Endothelial cell of umbilical vein (primary cell): Measurements from ENCODE around the gene SRP68. TPM values are rescaled to one million over a fixed set of nuclear protein-coding genes. Genes with fewer than 3 reads are reported as not detected.

Experiments
- BruUV-seq: library from RNA; stranded (reverse); fragments of 400-500 nt; replicated peaks from 2 replicates; lab custom pipeline; 2021; lab: Mats Ljungman, UMichigan
- CTCF ChIA-PET: fragments of 300-600, 350-600 bp; sonication (Branson Sonifier 250); formaldehyde crosslinking; loops from one replicate; lab custom pipeline; 2021; ENCODE audit warnings: antibody characterized with exemption, inconsistent platforms; lab: Charles Lee
- POLR2A ChIA-PET: fragments of 300-600, 350-600 bp; sonication (Branson Sonifier 250); formaldehyde crosslinking; loops from one replicate; lab custom pipeline; 2021; ENCODE audit warnings: antibody characterized with exemption, inconsistent platforms; lab: Charles Lee
- DNase-seq: peaks from one replicate; pipeline ENCODE4 v3.0.0-alpha.2; 2011; ENCODE audit warnings: low read depth, low spot score
- FAIRE-seq: peaks from 2 replicates; lab custom pipeline; 2011; peaks lifted over from hg19 to GRCh38; lab: Jason Lieb, UNC
- H2AFZ ChIP-seq: 2 replicates; pipeline ENCODE4 v1.6.0; 2012; ENCODE audit warnings: low read depth, low read length, control low read depth, inconsistent platforms
- H3K27ac ChIP-seq: 2 replicates; pipeline ENCODE4 v1.5.1; 2011; ENCODE audit warnings: low read depth, mild to moderate bottlenecking, control low read depth, low read length, moderate library complexity; ENCODE audit not compliant: insufficient read depth
- H3K27me3 ChIP-seq, 2 experiments: 2 replicates each; pipeline versions ENCODE4 v1.6.0 to v1.6.1; 2011; ENCODE audit warnings: low read length in 2 of 2, mixed read lengths in 1 of 2; ENCODE audit not compliant: control insufficient read depth in 2 of 2, insufficient read depth in 2 of 2
- H3K36me3 ChIP-seq, 2 experiments: 2 replicates in 1 of 2; 3 replicates in 1 of 2; pipeline ENCODE4 v1.5.1; 2011; ENCODE audit warnings: low read length in 2 of 2, mild to moderate bottlenecking in 1 of 2, moderate library complexity in 1 of 2; ENCODE audit not compliant: control insufficient read depth in 2 of 2, insufficient read depth in 2 of 2; ENCODE audit errors: extremely low read depth in 1 of 2
- H3K4me1 ChIP-seq: 3 replicates; pipeline ENCODE4 v1.5.1; 2011; ENCODE audit warnings: mild to moderate bottlenecking, low read length; ENCODE audit not compliant: control insufficient read depth, insufficient read depth; ENCODE audit errors: extremely low read depth
- H3K4me2 ChIP-seq: 2 replicates; pipeline ENCODE4 v1.6.1; 2011; ENCODE audit warnings: low read length, control low read depth, mixed read lengths; ENCODE audit not compliant: insufficient read depth
- H3K4me3 ChIP-seq, 3 experiments: fragments of 200-600 bp in 1 of 3; sonication (generic), shearing (Covaris generic) in 1 of 3; replicated peaks in 1 of 3; 2 replicates each; pipeline ENCODE4 v1.5.1; 2011 to 2016; ENCODE audit warnings: control low read depth in 3 of 3, low read length in 3 of 3, mild to moderate bottlenecking in 2 of 3, inconsistent platforms in 1 of 3, low read depth in 1 of 3, moderate library complexity in 1 of 3; ENCODE audit not compliant: insufficient read depth in 1 of 3
- H3K79me2 ChIP-seq: 2 replicates; pipeline ENCODE4 v1.6.0; 2012; ENCODE audit warnings: low read length, inconsistent platforms; ENCODE audit not compliant: control insufficient read depth, insufficient read depth
- H3K9ac ChIP-seq: replicated peaks from 2 replicates; pipeline ENCODE3; 2011; ENCODE audit warnings: low read length, control low read depth; ENCODE audit not compliant: insufficient read depth; ENCODE audit errors: extremely low read depth
- H3K9me1 ChIP-seq: replicated peaks from 3 replicates; pipeline ENCODE4 v1.6.0; 2011; ENCODE audit warnings: mild to moderate bottlenecking, low read length; ENCODE audit not compliant: control insufficient read depth, insufficient read depth; ENCODE audit errors: extremely low read depth
- H3K9me3 ChIP-seq: replicated peaks from 2 replicates; pipeline ENCODE4 v1.5.1; 2012; ENCODE audit warnings: low read length, inconsistent platforms; ENCODE audit not compliant: control insufficient read depth, insufficient read depth
- H4K20me1 ChIP-seq: replicated peaks from 2 replicates; pipeline ENCODE3; 2011; ENCODE audit warnings: mild to moderate bottlenecking, low read length; ENCODE audit not compliant: control insufficient read depth, insufficient read depth; ENCODE audit errors: extremely low read depth
- CTCF ChIP-seq, 2 donors: IDR thresholded peaks; 1 replicate in 1 of 2; 2 replicates in 1 of 2; pipeline ENCODE4 v1.5.1; 2011; ENCODE audit warnings: low read length in 2 of 2, mild to moderate bottlenecking in 2 of 2, moderate library complexity in 2 of 2, control low read depth in 1 of 2, inconsistent platforms in 1 of 2, low read depth in 1 of 2; ENCODE audit not compliant: insufficient read depth in 1 of 2; ENCODE audit errors: extremely low read depth in 1 of 2
- EZH2 ChIP-seq: IDR thresholded peaks from 2 replicates; pipeline ENCODE4 v1.6.1; 2012; ENCODE audit warnings: borderline replicate concordance, low read depth, mild to moderate bottlenecking, moderate library complexity, low read length, inconsistent platforms; ENCODE audit not compliant: severe bottlenecking
- FOS ChIP-seq: IDR thresholded peaks from 2 replicates; pipeline ENCODE4 v1.6.1; 2011; ENCODE audit warnings: mild to moderate bottlenecking, low read length, moderate library complexity, borderline replicate concordance; ENCODE audit not compliant: insufficient read depth
- GATA2 ChIP-seq: IDR thresholded peaks from 2 replicates; pipeline ENCODE4 v1.7.0; 2011; ENCODE audit warnings: low read depth, mild to moderate bottlenecking, moderate library complexity, mixed read lengths, low read length; ENCODE audit not compliant: insufficient read length, insufficient read depth
- JUN ChIP-seq: IDR thresholded peaks from 2 replicates; pipeline ENCODE4 v1.6.1; 2011; ENCODE audit warnings: borderline replicate concordance, low read depth; ENCODE audit not compliant: insufficient read length, insufficient read depth
- MAX ChIP-seq: IDR thresholded peaks from 2 replicates; pipeline ENCODE4 v1.6.1; 2011; ENCODE audit not compliant: insufficient read depth, insufficient read length
- MYC ChIP-seq: IDR thresholded peaks from one replicate; pipeline ENCODE4 v1.6.1; 2011; ENCODE audit warnings: mild to moderate bottlenecking, low read depth, low read length
- POLR2A ChIP-seq: IDR thresholded peaks from 2 replicates; pipeline ENCODE4 v1.6.1; 2012; ENCODE audit warnings: low read depth, mild to moderate bottlenecking, control low read depth, low read length
- POLR2AphosphoS5 ChIP-seq: IDR thresholded peaks from 2 replicates; pipeline ENCODE4 v1.6.1; 2012; ENCODE audit warnings: low read depth, mild to moderate bottlenecking, control low read depth, low read length, moderate library complexity; ENCODE audit not compliant: insufficient read depth
- dilution Hi-C: fragments of 300-500 bp; cut with MboI; formaldehyde crosslinking; loops from one replicate; pipeline ENCODE4 v1.15.0; 2019; ENCODE audit warnings: low sequenced_read_pairs; ENCODE audit not compliant: extremely low pct_ligation_motif_present
- intact Hi-C: fragments of 100-400 bp; cut with micrococcal nuclease; formaldehyde crosslinking; loops from one replicate; pipeline ENCODE4 v1.10.0; 2022
- polyA plus RNA-seq, 4 experiments: library from polyadenylated mRNA; depleted of rRNA in 3 of 4; stranded (reverse) in 3 of 4; unstranded in 1 of 4; fragments of >200 nt; gene quantifications; 2 replicates each; pipeline versions ENCODE4 v1.2.1 to v1.2.3, GENCODE V29; 2011 to 2012; ENCODE audit warnings: missing spikeins in 1 of 4
- total RNA-seq: library from RNA; stranded (reverse); gene quantifications from 2 replicates; pipeline ENCODE4 v1.2.3, GENCODE V29; 2021

The SRP68 gene
- total and polyA plus RNA-seq, 2 donors (not counting 3 experiments of a cell fraction or from before 2014, with no cell fraction given): 64.6 to 81.7 TPM

DNA sequence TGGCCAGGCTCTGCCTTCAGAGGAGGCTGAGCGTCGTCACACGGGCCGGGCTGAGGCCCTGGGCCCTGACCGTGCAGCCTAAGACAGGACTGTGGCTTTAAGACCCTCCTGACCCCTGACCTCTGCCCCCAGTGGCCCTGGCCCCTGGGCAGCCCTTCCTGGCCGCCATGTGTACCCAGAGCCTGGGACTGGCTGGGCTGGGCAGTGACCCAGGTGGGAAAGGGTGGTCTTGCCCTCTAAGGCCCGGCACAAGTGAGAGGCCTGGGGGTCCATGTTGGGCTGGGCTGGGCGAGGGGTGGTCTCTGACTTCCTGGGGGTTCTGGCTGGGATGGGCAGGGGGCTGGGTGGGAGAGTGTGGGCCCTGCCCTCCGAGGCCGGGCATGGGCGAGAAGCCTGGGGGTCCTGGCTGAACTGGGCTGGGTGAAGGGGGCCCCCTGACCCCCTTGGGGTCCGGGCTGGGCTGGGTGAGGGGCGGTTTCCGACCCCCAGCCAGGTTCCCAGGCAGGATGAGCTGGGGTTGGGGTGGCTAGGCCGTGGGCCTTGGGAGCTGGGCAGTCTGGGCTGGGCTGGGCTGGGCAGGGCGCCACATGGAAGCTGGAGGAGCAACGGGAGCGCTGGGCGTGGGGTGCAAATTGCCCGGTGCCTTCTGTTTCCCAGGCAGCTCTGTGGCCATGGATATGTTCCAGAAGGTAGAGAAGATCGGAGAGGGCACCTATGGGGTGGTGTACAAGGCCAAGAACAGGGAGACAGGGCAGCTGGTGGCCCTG lies 71.4 kb downstream of the SRP68 start, which contains the start of gene CDK3:
Gene CDK3, plus strand, starts transcription at position 101 of the 767 bp plus-strand sequence. Its CDS starts 571 bp downstream, at position 672.
- no peak within 1 kb of the TSS for H3K4me2 ChIP-seq
- no peak within 1 kb of the TSS for H3K27ac ChIP-seq
- no peaks in the 10 kb centered on the region for H3K27me3 ChIP-seq
- intact Hi-C loops: loop anchor here (10.0 kb wide), 1 partner anchor 226 kb away; a partner anchor contains a TSS
- no peak within 1 kb of the TSS for H3K4me3 ChIP-seq
- H2AFZ ChIP-seq: no peak within 1 kb of the TSS
- no peak within 1 kb of the TSS for H3K9ac ChIP-seq
- H3K79me2 ChIP-seq: no peaks in the 10 kb centered on the region
- POLR2A ChIA-PET: interaction anchor here (0.6 kb wide), 1 partner anchor 10 kb away, joined by 11 read pairs; no protein-coding TSS in a partner anchor
- H3K9me3 ChIP-seq: no peaks in the 10 kb centered on the region
- TF ChIP-seq EZH2: no peak
- no peak for TF ChIP-seq MYC
- TF ChIP-seq CTCF (IDR thresholded peaks at IDR 0.05; ENCODE audit: extremely low read depth in 1 of 2, insufficient read depth in 1 of 2, low read depth in 1 of 2, low read length in 2 of 2): no peak
- TF ChIP-seq GATA2: no peak
- TF ChIP-seq MAX: no peak
- TF ChIP-seq JUN: no peak
- no peak for TF ChIP-seq FOS
- no peak for TF ChIP-seq POLR2A
- no peak for TF ChIP-seq POLR2AphosphoS5
- dilution Hi-C loops: no loop called here
- no peaks in the 10 kb centered on the region for H3K9me1 ChIP-seq
- DNase-seq (no peak), FAIRE-seq (no peak)
- H4K20me1 ChIP-seq: no peaks in the 10 kb centered on the region
- CTCF ChIA-PET: interaction anchor here (0.6 to 5.8 kb wide), 16 partner anchors 9 to 336 kb away, joined by 3 to 95 read pairs (median 6); partner anchors contain the start of gene MRPL38
- peaks cover 0 to 2% of the 10 kb centered on the region in 2 experiments for H3K36me3 ChIP-seq
- H3K4me1 ChIP-seq: peaks cover 3% of the 10 kb centered on the region
- BruUV-seq: no TSS peak
